ENCODE measurements around the gene GRK4. TPM values are rescaled to one million over a fixed set of nuclear protein-coding genes. Genes with fewer than 3 reads are reported as not detected.

The GRK4 gene
- total RNA-seq, 4 donors from 2014 or later = 0.95 to 17.3 (median 1.5) TPM

- Histone ChIP-seq H3K27me3 (no peaks in the 10 kb centered on the region), H3K4me3 (no peak overlapping the region), H3K36me3 (peaks cover 0 to 17% (median 0%) of the 10 kb centered on the region in 3 donors), H3K4me1 (peaks cover 0 to 5% (median 0%) of the 10 kb centered on the region in 4 donors), H3K9me3 (no peaks in the 10 kb centered on the region), H3K27ac (no peak overlapping the region)
- TF ChIP-seq CTCF (IDR thresholded peaks at IDR 0.05) (no peak), POLR2A (IDR thresholded peaks at IDR 0.05) (no peak)
- no peak for DNase-seq
Observed at GRCh38 chr4:3083732-3084131, 120.4 kb downstream of the GRK4 start.

GRCh38 chr4:3085948-3086670 lies 122.7 kb downstream of the GRK4 start:
- Histone ChIP-seq H3K27ac (no peak overlapping the region), H3K4me3 (no peak overlapping the region)
- no peak for DNase-seq

GRCh38 chr4:3087115-3087797 lies 123.9 kb downstream of the GRK4 start:
- no peak overlapping the region for H3K4me3 ChIP-seq
- no peak for TF ChIP-seq CTCF (IDR thresholded peaks at IDR 0.05)
- TF ChIP-seq POLR2A (IDR thresholded peaks at IDR 0.05) = no peak
- no peak for DNase-seq
- peaks cover 0 to 4% (median 0%) of the 10 kb centered on the region in 4 donors for H3K4me1 ChIP-seq
- no peak overlapping the region for H3K27ac ChIP-seq
- H3K27me3 ChIP-seq = no peaks in the 10 kb centered on the region
- H3K36me3 ChIP-seq = peaks cover 0 to 25% (median 0%) of the 10 kb centered on the region in 3 donors
- H3K9me3 ChIP-seq = no peaks in the 10 kb centered on the region

More at GRCh38 chr4:3085948-3086670, 122.7 kb downstream of the GRK4 start:
- no peaks in the 10 kb centered on the region for H3K27me3 ChIP-seq
- H3K9me3 ChIP-seq = no peaks in the 10 kb centered on the region
- H3K36me3 ChIP-seq = peaks cover 0 to 25% (median 0%) of the 10 kb centered on the region in 3 donors
- H3K4me1 ChIP-seq = no peaks in the 10 kb centered on the region
- TF ChIP-seq CTCF (IDR thresholded peaks at IDR 0.05) (no peak), POLR2A (IDR thresholded peaks at IDR 0.05) (no peak)

Small RNA genes lying within 50 kb of the gene (small RNA-seq; reads per million reads assigned to genes)
- 0 reads per million in 2 donors for gene RF02134
- gene RF02135 = 0 reads per million in 2 donors
- gene RNU6-204P = 0 reads per million in 2 donors

Other genes with a start within 250 kb of the GRK4 start
- 100 to 1,000 TPM; 135 to 255 (median 145) TPM for gene TNIP2, start 207.2 kb upstream of the GRK4 start, total RNA-seq
- gene SH3BP2, start 170.5 kb upstream of the GRK4 start, total RNA-seq = 100 to 1,000 TPM in 2 of 4 donors, 10 to 100 TPM in 2; 54.8 to 208 (median 102) TPM
- gene ADD1, start 119.7 kb upstream of the GRK4 start, total RNA-seq = 100 to 1,000 TPM; 290 to 470 (median 372) TPM
- gene NOP14, start 165 bp upstream of the GRK4 start, total RNA-seq = 10 to 100 TPM; 13.0 to 76.7 (median 18.6) TPM
- not detected for gene HTT-AS, start 111.0 kb downstream of the GRK4 start, total RNA-seq
- gene HTT, start 111.1 kb downstream of the GRK4 start, total RNA-seq = 100 to 1,000 TPM in 2 of 4 donors, 10 to 100 TPM in 2; 62.3 to 133 (median 113) TPM